GM23338 (cell line): ENCODE results near the gene CDYL. TPM values are rescaled to one million over a fixed set of nuclear protein-coding genes. Genes with fewer than 3 reads are reported as not detected.

Source experiments
- ATAC-seq: fragments of 200-7000 bp; cut with Tn5 transposase; 3 replicates; pipeline ENCODE4 v1.9.1; 2020
- DNase-seq: peaks from one replicate; pipeline ENCODE4 v3.0.0-alpha.2; 2015; ENCODE audit warnings: low spot score
- H2AFZ ChIP-seq: fragments of 200-600 bp; sonication (generic); 2 replicates; pipeline ENCODE4 v1.8.0; 2016; ENCODE audit warnings: antibody characterized with exemption, mild to moderate bottlenecking, moderate library complexity
- H3F3A ChIP-seq: fragments of 200-600 bp; sonication (generic); replicated peaks from 2 replicates; pipeline ENCODE4 v1.8.0; 2017; ENCODE audit warnings: antibody characterized with exemption, mixed run types, low read depth
- H3K27ac ChIP-seq: fragments of 200-600 bp; sonication (generic); 2 replicates; pipeline ENCODE4 v1.6.1; 2016; ENCODE audit warnings: low read depth
- H3K27me3 ChIP-seq: fragments of 200-600 bp; sonication (generic); 2 replicates; pipeline ENCODE4 v1.8.0; 2016; ENCODE audit warnings: mild to moderate bottlenecking, mixed run types, moderate library complexity; ENCODE audit not compliant: insufficient read depth
- H3K36me3 ChIP-seq: fragments of 200-600 bp; sonication (generic); 2 replicates; pipeline ENCODE4 v1.8.0; 2016; ENCODE audit warnings: mild to moderate bottlenecking; ENCODE audit not compliant: insufficient read depth
- H3K4me1 ChIP-seq: fragments of 200-600 bp; sonication (generic); 2 replicates; pipeline ENCODE4 v1.8.0; 2016; ENCODE audit warnings: mild to moderate bottlenecking, moderate library complexity; ENCODE audit not compliant: insufficient read depth
- H3K4me2 ChIP-seq: fragments of 200-600 bp; sonication (generic); 2 replicates; pipeline ENCODE4 v1.7.1; 2017; ENCODE audit warnings: mixed run types
- H3K4me3 ChIP-seq: fragments of 200-600 bp; sonication (generic); 2 replicates; pipeline ENCODE4 v1.6.1; 2016; ENCODE audit warnings: mixed run types
- H3K79me2 ChIP-seq: fragments of 200-600 bp; sonication (generic); replicated peaks from 2 replicates; pipeline ENCODE4 v1.8.0; 2017; ENCODE audit warnings: mild to moderate bottlenecking; ENCODE audit not compliant: insufficient read depth
- H3K9me2 ChIP-seq: fragments of 200-600 bp; sonication (generic); 2 replicates; pipeline ENCODE4 v1.8.0; 2017; ENCODE audit not compliant: insufficient read depth
- H4K20me1 ChIP-seq: fragments of 200-600 bp; sonication (generic); replicated peaks from 2 replicates; pipeline ENCODE4 v1.8.0; 2017; ENCODE audit warnings: mild to moderate bottlenecking; ENCODE audit not compliant: insufficient read depth
- H3K27ac Mint-ChIP-seq: 2 replicates; pipeline ENCODE4 v1.8.0; 2020; ENCODE audit warnings: inconsistent platforms, mild to moderate bottlenecking, moderate library complexity, mixed read lengths
- H3K27me3 Mint-ChIP-seq: 3 replicates; pipeline ENCODE4 v1.8.0; 2022; ENCODE audit warnings: low read depth, mild to moderate bottlenecking, moderate library complexity, mixed read lengths, inconsistent platforms; ENCODE audit not compliant: insufficient read depth, poor library complexity
- H3K36me3 Mint-ChIP-seq: 3 replicates; pipeline ENCODE4 v1.8.0; 2021; ENCODE audit warnings: low read depth, mild to moderate bottlenecking, inconsistent platforms, moderate library complexity, mixed read lengths
- H3K4me1 Mint-ChIP-seq: 3 replicates; pipeline ENCODE4 v1.8.0; 2020; ENCODE audit warnings: mild to moderate bottlenecking, inconsistent platforms, mixed read lengths
- H3K4me3 Mint-ChIP-seq: 3 replicates; pipeline ENCODE4 v1.8.0; 2021; ENCODE audit warnings: moderate library complexity, mild to moderate bottlenecking, inconsistent platforms, mixed read lengths
- H3K9me3 Mint-ChIP-seq: 3 replicates; pipeline ENCODE4 v1.8.0; 2020; ENCODE audit warnings: moderate library complexity, mild to moderate bottlenecking, inconsistent platforms, mixed read lengths
- CREB1 ChIP-seq: fragments of 250-450 bp; sonication (Bioruptor Pico); IDR thresholded peaks from 2 replicates; pipeline ENCODE4 v1.5.0; 2020; ENCODE audit warnings: low read depth, mild to moderate bottlenecking, moderate library complexity
- EZH2 ChIP-seq: fragments of 200-600 bp; sonication (generic); IDR thresholded peaks from one replicate; pipeline ENCODE4 v1.8.0; 2017; ENCODE audit warnings: antibody characterized with exemption, mild to moderate bottlenecking, low read depth; ENCODE audit not compliant: unreplicated experiment
- EZH2phosphoT487 ChIP-seq: fragments of 200-600 bp; sonication (generic); IDR thresholded peaks from one replicate; pipeline ENCODE4 v1.8.1; 2018; ENCODE audit warnings: antibody characterized with exemption; ENCODE audit not compliant: unreplicated experiment
- JUNB ChIP-seq: IDR thresholded peaks from one replicate; pipeline ENCODE4 v1.6.1; 2016; ENCODE audit warnings: antibody characterized with exemption; ENCODE audit not compliant: unreplicated experiment
- POLR2AphosphoS5 ChIP-seq: IDR thresholded peaks from 2 replicates; pipeline ENCODE4 v1.6.1; 2016; ENCODE audit warnings: antibody characterized with exemption, low read depth
- REST ChIP-seq: IDR thresholded peaks from one replicate; pipeline ENCODE4 v1.6.1; 2018; ENCODE audit warnings: antibody characterized with exemption; ENCODE audit not compliant: unreplicated experiment
- ZNF114 ChIP-seq: fragments of 250-450 bp; sonication (Bioruptor Pico); IDR thresholded peaks from 2 replicates; pipeline ENCODE4 v1.5.0; 2020; ENCODE audit warnings: mild to moderate bottlenecking, moderate library complexity
- ZNF331 ChIP-seq: fragments of 250-450 bp; sonication (Bioruptor Pico); IDR thresholded peaks from 2 replicates; pipeline ENCODE4 v1.5.0; 2020; ENCODE audit warnings: low read depth, mild to moderate bottlenecking, moderate library complexity
- polyA plus RNA-seq: library from polyadenylated mRNA; unstranded; fragments of >200 nt; fragmentation: Nextera tagmentation; extraction: Ambion mirVana; gene quantifications from 2 replicates; pipeline ENCODE4 v1.2.1, GENCODE V29; 2016
- total RNA-seq: library from RNA; depleted of rRNA; stranded (reverse); fragments of >200 nt; shearing (Covaris generic); gene quantifications from 2 replicates; pipeline ENCODE4 v1.2.3, GENCODE V29; 2014
- TF ChIP-seq, protein P1 (sequence below), 2 experiments: fragments of 200-600 bp in 1 of 2; sonication (generic) in 1 of 2; conservative IDR thresholded peaks; 2 replicates each; pipeline versions ENCODE4 v1.5.1 to v1.6.1; 2016 to 2017; ENCODE audit warnings: antibody characterized with exemption in 2 of 2, low read depth in 2 of 2, mild to moderate bottlenecking in 2 of 2, moderate library complexity in 1 of 2
- TF ChIP-seq, protein P2 (sequence below): IDR thresholded peaks from 2 replicates; pipeline ENCODE4 v1.6.1; 2016; ENCODE audit warnings: antibody characterized with exemption
- TF ChIP-seq, protein P3 (sequence below): fragments of 250-450 bp; sonication (Bioruptor Pico); IDR thresholded peaks from 2 replicates; pipeline ENCODE4 v1.5.0; 2020; ENCODE audit warnings: mild to moderate bottlenecking, moderate library complexity

Gene CDYL
- total and polyA plus RNA-seq, 2 experiments from 2014 or later: 67.2 to 128 TPM

DNA sequence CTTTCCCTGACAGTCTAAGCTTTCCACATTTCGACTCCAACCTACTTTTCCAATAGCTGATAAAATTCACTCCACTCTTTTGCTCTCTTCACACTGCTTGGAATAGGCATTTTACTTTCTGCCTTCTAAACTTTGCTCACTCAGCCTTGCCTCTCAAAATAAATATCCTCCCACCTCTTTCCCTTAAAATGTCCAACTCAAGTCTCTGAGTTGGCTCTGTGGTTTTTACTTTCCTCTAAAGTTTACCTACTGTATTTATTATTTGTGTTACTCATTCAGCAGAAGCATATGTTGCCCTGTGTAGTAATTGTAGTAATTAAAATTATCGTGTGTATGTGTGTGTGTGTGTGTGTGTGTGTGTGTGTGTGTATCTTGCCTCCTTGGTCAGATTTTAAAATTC, 20.0 kb upstream of the CDYL start:
- no peak overlapping the region for H3K27ac Mint-ChIP-seq
- peaks cover 24% of the 10 kb centered on the region for H3K4me1 Mint-ChIP-seq
- Histone ChIP-seq H4K20me1 (no peaks in the 10 kb centered on the region), H3K79me2 (no peaks in the 10 kb centered on the region), H3K4me2 (no peak overlapping the region), H3F3A (no peaks in the 10 kb centered on the region), H3K4me3 (no peak overlapping the region), H3K4me1 (peaks cover 18% of the 10 kb centered on the region; the same call in 1 of the 2 replicates), H3K27ac (no peak overlapping the region), H3K9me2 (no peaks in the 10 kb centered on the region), H3K36me3 (no peaks in the 10 kb centered on the region), H3K27me3 (peaks cover 27% of the 10 kb centered on the region), H2AFZ (no peak overlapping the region)
- TF ChIP-seq REST: no peak
- no peak for TF ChIP-seq JUNB
- no peak for TF ChIP-seq POLR2AphosphoS5
- TF ChIP-seq EZH2: no peak
- TF ChIP-seq ZNF331 (CRISPR knock-in tag): no peak
- no peak for TF ChIP-seq EZH2phosphoT487
- no peak for TF ChIP-seq CREB1 (CRISPR knock-in tag)
- TF ChIP-seq, protein P1, sequence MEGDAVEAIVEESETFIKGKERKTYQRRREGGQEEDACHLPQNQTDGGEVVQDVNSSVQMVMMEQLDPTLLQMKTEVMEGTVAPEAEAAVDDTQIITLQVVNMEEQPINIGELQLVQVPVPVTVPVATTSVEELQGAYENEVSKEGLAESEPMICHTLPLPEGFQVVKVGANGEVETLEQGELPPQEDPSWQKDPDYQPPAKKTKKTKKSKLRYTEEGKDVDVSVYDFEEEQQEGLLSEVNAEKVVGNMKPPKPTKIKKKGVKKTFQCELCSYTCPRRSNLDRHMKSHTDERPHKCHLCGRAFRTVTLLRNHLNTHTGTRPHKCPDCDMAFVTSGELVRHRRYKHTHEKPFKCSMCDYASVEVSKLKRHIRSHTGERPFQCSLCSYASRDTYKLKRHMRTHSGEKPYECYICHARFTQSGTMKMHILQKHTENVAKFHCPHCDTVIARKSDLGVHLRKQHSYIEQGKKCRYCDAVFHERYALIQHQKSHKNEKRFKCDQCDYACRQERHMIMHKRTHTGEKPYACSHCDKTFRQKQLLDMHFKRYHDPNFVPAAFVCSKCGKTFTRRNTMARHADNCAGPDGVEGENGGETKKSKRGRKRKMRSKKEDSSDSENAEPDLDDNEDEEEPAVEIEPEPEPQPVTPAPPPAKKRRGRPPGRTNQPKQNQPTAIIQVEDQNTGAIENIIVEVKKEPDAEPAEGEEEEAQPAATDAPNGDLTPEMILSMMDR (conservative IDR thresholded peaks at IDR 0.05; ENCODE audit: low read depth in 2 of 2): no peak
- TF ChIP-seq, protein P2, sequence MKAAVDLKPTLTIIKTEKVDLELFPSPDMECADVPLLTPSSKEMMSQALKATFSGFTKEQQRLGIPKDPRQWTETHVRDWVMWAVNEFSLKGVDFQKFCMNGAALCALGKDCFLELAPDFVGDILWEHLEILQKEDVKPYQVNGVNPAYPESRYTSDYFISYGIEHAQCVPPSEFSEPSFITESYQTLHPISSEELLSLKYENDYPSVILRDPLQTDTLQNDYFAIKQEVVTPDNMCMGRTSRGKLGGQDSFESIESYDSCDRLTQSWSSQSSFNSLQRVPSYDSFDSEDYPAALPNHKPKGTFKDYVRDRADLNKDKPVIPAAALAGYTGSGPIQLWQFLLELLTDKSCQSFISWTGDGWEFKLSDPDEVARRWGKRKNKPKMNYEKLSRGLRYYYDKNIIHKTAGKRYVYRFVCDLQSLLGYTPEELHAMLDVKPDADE: no peak
- TF ChIP-seq, protein P3, sequence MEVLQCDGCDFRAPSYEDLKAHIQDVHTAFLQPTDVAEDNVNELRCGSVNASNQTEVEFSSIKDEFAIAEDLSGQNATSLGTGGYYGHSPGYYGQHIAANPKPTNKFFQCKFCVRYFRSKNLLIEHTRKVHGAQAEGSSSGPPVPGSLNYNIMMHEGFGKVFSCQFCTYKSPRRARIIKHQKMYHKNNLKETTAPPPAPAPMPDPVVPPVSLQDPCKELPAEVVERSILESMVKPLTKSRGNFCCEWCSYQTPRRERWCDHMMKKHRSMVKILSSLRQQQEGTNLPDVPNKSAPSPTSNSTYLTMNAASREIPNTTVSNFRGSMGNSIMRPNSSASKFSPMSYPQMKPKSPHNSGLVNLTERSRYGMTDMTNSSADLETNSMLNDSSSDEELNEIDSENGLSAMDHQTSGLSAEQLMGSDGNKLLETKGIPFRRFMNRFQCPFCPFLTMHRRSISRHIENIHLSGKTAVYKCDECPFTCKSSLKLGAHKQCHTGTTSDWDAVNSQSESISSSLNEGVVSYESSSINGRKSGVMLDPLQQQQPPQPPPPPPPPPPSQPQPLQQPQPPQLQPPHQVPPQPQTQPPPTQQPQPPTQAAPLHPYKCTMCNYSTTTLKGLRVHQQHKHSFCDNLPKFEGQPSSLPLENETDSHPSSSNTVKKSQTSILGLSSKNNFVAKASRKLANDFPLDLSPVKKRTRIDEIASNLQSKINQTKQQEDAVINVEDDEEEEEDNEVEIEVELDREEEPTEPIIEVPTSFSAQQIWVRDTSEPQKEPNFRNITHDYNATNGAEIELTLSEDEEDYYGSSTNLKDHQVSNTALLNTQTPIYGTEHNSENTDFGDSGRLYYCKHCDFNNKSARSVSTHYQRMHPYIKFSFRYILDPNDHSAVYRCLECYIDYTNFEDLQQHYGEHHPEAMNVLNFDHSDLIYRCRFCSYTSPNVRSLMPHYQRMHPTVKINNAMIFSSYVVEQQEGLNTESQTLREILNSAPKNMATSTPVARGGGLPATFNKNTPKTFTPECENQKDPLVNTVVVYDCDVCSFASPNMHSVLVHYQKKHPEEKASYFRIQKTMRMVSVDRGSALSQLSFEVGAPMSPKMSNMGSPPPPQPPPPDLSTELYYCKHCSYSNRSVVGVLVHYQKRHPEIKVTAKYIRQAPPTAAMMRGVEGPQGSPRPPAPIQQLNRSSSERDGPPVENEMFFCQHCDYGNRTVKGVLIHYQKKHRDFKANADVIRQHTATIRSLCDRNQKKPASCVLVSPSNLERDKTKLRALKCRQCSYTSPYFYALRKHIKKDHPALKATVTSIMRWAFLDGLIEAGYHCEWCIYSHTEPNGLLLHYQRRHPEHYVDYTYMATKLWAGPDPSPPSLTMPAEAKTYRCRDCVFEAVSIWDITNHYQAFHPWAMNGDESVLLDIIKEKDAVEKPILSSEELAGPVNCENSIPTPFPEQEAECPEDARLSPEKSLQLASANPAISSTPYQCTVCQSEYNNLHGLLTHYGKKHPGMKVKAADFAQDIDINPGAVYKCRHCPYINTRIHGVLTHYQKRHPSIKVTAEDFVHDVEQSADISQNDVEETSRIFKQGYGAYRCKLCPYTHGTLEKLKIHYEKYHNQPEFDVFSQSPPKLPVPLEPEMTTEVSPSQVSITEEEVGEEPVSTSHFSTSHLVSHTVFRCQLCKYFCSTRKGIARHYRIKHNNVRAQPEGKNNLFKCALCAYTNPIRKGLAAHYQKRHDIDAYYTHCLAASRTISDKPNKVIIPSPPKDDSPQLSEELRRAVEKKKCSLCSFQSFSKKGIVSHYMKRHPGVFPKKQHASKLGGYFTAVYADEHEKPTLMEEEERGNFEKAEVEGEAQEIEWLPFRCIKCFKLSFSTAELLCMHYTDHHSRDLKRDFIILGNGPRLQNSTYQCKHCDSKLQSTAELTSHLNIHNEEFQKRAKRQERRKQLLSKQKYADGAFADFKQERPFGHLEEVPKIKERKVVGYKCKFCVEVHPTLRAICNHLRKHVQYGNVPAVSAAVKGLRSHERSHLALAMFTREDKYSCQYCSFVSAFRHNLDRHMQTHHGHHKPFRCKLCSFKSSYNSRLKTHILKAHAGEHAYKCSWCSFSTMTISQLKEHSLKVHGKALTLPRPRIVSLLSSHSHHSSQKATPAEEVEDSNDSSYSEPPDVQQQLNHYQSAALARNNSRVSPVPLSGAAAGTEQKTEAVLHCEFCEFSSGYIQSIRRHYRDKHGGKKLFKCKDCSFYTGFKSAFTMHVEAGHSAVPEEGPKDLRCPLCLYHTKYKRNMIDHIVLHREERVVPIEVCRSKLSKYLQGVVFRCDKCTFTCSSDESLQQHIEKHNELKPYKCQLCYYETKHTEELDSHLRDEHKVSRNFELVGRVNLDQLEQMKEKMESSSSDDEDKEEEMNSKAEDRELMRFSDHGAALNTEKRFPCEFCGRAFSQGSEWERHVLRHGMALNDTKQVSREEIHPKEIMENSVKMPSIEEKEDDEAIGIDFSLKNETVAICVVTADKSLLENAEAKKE (CRISPR knock-in tag): no peak
- TF ChIP-seq ZNF114: no peak
- peaks cover 5% of the 10 kb centered on the region; the same call in 2 of the 3 replicates for H3K36me3 Mint-ChIP-seq
- H3K27me3 Mint-ChIP-seq: peaks cover 12% of the 10 kb centered on the region
- H3K4me3 Mint-ChIP-seq: no peak overlapping the region
- H3K9me3 Mint-ChIP-seq: peaks cover under 1% of the 10 kb centered on the region; the same call in 1 of the 3 replicates
- no peak for DNase-seq
- no peak for ATAC-seq
